NK-92 (cell line): Measurements from ENCODE around the gene KRT32.

Source experiments
- DNase-seq: peaks from one replicate; lab custom pipeline; 2025; ENCODE audit not compliant: unreplicated experiment; lab: John Stamatoyannopoulos, UW

KRT32 gene

DNA sequence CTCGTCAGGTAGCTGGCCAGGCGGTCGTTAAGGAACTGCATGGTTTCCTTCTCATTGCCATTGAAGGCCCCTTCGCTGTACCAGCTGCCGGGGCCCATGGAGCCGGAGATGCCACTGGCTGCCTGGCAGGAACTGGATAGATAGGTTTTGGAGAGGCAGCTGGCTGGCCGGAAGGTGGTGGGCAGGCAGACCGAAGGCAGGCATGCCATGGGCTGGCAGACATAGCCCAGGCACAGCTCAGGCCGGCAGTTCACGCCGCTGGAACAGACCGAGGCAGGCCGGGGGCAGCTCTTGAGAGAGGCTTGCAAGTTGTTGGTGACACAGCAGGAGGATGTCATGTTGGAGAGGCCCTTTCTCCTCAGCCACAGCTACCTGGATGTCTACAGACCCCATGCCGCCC is at the start of gene KRT32:
Gene KRT32, minus strand, starts transcription at position 399 of the 400 bp plus-strand sequence. Its CDS starts 61 bp downstream, at position 338.
- DNase-seq, result no peak

DNA sequence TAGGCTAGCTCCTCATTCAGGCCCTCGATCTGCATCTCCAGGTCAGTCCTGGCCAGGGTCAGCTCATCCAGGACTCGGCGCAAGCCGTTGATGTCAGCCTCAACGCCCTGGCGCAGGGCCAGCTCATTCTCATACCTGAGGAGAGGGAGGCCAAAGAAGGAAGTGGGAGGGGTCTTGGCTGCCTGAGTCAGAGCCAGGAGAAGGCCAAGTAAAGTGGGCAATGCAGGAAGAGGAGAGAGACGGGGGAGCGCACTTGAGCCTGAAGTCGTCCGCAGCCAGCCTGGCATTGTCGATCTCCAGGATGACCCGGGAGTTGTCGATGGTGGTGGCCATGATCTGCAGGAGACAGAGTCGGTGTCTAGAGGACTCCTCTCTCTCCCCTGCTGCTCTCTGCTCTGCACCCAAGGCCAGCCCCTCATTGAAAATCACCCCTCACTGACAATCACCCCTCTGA is 49.7 kb upstream of the KRT32 start:
- no peak for DNase-seq

DNA sequence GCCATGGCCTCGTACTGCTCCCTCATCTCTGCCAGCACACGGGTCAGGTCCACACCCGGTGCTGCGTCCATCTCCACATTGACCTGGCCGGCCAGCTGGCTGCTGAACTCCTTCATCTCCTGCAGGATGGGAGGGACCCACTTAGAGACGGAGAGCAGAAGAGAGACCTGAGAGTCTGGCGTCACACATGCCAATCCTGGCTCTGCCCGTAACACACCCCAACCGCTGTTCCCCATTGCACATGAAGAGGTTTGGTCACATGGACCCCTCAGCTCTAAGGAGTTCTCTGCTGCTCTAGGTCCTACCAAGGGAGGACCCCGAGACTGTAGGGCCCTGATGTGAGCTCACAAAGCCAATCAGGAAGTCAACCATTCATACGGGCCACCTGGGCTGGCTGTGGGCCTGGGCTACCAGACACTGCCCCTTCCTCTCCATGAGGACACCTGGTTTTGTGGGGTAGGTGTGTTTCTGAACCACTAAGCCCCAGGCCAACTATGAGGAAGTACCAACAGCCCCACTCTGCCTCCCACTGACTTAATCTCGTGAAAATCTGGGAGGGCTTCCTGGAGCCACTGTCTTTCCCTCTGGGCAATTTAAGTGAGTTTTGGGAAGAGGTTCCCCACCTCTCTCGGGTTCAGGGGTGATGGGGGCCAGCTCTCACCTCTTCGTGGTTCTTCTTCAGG is 49.1 kb upstream of the KRT32 start:
- no peak for DNase-seq

DNA sequence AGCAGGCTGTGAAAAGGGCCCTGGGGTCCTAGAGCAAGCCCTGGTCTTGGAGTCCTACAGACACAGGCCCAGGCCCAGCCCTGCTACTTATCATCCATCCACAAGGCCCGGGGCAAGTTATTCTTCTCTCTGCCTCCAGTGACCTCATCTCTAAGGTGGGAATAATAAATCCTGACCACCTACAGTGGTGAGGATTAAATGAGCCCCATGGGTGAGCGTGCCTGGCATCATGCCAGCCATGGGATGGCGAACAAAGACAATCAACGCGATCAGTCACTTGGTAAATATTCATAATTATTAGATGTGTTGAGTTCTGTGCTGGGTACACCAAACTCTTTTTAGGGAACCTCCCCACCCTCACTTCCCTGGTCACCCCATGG is 46.0 kb upstream of the KRT32 start:
- no peak for DNase-seq

DNA sequence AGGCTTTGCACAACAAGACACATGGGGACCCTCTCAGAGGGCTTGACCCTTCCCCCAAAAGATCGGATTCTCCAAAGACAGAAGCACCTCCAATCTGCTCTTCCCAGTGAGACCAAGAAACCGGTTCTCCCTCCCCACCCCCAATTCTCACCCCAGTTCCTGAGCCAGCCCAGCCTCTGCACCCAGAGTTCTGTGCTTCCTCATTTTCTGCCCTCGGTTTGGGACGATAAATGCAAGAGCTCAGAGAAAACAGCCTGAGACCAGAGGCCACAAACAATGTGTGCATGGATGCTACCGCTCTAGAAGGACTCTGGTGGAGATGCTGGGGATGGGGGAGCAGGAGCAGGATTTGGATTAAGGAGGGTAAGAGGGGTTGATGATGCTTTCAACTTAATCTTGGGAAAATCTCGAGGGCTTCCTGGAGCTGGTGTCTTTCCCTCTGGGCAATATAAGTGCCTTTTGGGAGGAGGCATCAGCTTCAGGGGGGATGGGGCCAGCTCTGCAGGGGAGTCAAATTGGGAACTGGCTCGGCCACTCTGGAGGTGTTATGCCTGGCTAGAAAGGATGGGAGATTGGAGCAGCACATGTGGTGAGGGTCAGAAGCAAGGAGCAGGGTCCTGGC is 45.5 kb upstream of the KRT32 start:
- no peak for DNase-seq

DNA sequence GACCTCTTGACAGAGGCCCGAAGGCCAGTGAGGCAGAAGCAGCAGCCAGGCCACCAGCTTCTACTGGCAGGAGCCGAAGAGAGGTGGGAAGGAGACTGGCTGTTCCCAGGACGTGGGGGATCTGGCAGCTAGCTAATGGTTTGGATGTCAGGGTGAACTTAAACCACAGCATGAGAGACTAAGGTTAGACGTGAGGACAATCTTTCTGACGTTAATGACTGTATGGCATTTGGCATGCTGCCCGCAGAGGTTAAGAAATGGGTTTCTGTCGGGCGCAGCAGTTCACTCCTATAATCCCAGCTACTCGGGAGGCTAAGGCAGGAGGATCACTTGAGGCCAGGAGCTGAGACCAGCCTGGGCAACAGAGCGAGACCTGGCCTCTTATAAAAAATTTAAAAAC is 44.5 kb upstream of the KRT32 start:
- no peak for DNase-seq

DNA sequence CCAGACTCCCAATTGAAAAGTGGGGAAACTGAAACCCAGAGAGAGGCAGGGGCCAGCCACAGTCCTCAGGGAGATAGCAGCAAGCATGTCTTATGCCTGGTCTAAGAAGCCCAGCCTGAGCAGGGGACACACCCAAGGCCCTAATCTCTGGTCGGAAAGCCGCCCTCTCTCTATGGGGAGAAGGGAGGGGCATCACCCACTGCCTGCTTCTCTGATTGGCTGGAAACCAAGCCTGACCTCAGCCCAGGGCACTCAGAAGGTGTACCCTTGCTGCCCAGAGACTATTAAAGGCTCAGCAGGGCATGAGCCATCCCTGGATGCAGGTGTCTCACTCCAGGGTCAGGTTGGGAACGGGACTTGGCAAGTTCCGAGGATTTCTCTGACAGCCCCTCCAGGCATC is 43.9 kb upstream of the KRT32 start:
- DNase-seq, result no peak

DNA sequence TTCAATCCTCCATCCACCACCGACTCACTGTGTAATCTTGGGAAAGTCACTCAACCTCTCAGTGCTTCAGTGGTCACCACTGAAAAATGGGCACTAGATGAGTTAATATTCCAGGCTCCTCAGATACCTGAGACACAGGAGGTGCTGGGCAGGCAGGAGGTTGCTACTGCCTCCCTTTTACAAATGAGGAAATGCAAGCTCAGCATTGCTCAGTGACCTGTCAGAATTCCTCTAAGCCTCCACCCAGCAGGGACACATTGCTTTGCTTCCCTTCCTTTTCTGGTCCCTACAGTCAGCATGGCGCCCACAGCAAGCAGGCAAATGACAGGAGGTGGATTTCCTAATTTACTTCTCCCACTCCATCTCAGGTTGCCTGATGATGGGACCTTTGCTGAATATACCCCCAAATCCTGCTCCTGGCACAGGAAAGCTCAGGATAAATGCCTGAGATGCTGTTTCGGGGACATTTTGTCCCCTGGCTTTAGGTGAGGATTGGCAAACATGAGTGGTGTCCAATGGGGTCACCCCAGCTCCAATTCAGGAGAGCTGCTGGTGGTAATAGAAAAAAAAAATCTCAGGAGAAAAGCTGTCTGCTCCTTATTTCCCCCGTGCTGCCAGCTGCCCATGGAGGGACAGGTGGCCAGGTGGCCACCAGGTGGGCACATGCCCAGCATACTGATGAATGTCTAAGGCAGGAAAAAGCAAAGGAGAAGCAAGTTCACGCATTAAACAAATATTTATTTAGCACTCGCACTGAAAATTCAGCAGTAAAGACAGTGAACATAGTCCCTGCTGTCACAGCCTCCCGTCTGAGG is 43.3 kb upstream of the KRT32 start:
- DNase-seq, result no peak

DNA sequence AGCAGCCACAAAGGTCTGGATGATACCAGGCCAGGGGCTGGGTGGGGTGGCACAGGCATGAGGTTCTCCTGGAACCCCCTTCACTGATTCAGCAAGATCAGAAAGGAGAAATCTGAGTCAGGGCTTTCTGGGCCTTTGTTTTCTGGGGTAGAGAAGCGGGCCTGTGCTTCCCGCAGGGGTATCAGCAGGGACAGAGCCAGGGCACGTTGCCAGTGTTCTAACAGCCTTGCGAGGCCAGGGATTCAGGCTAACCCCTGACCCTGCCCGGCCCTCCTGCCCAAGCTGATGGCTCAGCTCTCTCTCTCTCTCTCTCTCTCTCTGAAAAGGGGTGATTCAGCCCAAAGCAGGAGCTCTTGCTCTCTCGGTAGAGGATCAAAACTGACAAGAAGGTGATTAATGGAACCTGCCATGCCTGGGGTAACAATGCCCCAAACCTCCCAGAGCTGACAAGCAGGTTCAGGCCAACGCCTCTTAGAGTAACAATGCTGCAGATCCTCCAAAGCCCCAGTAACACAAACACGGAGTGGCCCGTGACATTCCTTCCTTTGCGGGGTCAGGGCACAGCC is 40.2 kb upstream of the KRT32 start:
- DNase-seq, result no peak

DNA sequence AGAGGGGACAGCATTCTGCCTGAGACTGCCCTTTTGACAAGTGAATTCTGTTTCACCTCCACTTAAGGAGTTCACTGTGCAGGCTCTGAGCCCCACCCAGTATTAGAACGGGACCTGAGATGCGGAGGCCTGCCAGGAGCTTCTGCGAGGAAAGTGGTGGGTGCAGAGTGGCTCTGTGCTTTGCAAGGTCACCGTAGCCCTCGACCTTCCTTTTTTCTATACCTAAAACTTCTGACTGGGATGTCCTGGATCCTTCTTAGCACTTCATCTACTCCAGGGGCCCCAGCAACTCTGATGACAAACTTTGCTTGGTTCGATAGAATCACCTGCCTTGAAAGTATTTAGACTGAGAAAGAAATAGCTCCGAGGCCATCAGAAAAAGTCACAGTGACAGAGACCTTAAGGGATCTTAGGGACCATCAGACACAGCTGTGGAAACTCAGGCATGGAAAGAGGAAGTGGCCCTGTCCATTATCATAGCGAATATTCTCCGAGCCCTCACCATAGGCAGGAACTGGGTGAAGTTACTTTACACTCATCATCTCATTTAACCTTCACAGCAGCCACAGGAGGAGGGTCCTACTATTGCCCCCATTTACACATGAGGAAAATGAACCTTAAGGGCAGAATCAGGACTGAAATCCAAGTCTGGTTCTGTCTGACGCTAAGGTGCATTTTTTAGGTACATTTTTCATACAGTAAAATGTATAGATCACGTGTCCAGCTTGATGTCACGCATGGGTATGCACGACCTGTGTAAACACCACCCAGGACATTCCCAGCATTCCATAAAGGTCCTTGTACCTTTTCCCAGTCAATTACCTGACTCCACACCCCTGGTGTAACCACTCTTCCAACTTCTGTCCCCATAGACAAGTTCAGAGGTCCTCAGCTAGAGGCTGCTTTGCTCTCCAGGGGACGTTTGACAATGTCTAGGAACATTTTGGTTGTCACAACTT is 38.9 kb upstream of the KRT32 start:
- no peak for DNase-seq

DNA sequence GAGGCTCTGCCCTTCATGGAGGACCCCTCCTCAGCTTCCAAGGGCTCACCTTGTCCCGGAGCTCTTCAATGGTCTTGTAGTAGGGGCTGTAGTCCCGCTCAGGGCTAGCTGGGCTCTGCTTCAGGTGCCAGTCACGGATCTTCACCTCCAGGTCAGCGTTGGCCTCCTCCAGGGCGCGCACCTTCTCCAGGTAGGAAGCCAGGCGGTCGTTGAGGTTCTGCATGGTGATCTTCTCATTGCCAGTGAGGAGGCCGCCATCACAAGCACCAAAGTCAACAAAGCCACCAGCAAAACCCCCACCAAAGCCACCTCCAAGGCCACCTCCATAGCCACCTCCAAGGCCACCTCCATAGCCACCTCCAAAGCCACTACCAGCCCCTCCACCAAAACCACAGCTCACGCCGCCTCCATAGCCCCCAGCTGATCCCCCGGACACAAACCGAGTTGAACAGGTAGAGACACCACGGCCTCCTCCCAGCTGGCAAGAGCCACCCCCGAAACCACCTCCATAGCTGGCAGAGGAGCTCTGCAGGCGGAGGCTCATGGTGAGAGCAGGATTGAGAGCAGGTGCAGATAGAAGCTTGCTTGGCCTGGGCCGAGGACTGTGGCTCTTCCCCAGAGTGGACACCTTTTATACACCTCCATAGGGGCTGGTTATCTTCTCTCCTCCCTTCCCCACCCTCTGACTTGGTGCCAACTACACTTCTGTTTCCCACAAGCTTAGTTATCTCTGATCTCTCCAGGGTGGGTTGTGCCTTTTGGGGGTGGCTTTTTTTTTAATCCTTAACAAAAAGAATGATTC is 38.0 kb upstream of the KRT32 start, which contains the start of gene KRT13:
Gene KRT13, minus strand, starts transcription at position 606 of the 802 bp plus-strand sequence. Its CDS starts 62 bp downstream, at position 544.
- no peak for DNase-seq

DNA sequence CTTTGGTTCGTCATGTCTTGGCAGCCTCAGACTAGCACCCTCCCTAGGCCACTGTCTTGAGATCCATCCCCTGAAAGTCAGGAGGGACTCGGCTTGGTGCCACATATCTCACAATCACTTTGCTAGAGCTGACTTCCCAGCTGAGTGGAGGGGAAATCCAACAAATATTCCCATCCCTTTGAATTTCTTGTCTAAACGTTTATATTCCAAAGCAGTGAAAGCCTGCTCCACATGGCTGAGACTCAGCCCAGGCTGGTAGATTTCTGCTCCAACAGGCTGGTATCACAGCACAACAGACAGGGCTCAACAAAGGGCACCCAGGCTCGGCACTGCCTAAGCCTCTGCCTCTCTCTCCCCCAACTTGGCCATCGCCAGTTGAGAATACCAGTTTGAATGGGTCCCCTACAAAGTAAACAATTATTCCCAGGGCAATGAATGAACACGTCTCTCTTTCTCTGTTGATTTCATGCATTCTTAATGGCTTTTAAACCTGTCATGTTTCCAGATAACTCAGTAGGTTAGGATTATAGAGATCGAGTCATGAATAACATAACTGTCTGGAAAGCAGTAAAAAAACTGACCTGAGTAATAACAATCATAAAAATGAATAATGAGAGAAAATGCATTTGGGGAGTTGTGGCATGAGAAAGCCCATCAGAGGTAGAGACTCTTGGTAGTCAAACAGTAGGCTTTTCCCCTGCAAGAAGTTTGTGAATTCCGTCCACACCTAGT is 37.2 kb upstream of the KRT32 start:
- no peak for DNase-seq

DNA sequence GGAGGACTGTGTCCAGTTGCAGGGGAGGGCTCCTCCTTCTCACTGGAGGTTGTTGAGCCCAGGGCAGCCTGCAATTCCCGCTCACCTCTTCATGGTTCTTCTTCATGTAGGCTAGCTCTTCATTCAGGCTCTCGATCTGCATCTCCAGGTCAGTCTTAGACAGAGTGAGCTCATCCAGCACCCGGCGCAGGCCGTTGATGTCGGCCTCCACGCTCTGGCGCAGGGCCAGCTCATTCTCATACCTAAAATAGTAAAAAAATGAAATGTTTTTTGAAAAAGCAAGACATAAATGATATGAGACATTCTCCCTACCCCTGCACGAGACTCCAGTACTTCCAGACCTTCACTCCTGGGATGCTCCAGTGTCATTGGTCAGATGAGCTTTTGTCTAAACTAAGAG is 36.0 kb upstream of the KRT32 start:
- DNase-seq, result no peak

DNA sequence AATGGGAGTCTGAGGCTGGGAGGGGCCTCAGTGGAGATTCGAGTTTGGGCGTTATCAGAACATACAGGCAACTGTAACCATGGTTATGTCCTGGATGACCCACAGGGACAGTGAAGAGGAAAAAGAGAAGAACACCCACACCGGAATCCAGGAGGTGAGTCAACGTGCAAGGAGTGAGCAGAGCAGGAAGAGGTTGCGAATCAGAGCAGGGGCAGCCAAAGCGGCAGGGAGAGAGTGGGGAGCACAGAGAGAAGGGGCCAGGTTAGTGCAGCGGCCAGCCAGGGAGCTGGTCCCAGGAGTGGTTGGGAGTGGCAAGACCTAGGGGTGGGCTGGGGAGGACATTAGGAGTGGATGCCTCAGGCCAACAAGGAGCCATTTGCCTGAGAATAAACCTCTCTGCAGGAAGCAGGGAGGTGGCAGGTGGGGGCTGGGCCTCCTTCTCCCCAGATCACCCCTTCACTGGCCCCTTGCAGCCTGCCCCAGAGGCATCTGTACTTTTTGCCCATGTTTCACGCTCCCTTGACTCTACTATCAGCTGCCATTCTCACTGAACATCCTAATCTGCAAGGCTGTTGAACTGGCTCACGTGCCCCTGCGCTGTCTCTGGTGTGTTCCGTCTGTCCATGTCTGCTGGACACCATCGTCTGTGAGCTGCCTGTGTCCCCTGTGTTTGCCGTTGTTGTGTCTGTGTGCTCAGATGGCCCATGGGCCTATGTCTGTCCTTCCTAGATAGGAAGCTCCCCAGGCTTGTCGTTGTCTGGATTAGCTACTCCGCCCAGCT is 33.1 kb upstream of the KRT32 start:
- DNase-seq, result no peak

DNA sequence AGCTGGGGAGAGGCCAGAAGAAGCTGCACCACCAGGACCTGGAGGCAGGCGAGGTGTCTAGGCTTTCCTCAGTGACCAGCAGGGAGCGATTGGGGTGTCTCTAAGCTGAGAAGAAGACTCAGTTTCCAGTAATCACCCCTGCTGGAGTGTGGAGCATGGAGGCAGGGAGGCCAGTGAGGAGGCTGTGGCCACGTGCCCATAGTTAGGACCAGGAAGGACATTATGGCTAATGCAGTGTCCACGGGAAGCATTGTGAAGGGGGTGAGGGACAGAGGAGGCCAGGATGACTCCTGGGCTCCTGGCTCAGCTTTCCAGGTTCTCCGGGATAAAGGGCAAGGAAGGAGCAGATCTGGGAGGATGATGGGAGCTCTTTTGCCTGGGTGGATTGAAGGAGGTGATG is 32.5 kb upstream of the KRT32 start:
- DNase-seq, result no peak

DNA sequence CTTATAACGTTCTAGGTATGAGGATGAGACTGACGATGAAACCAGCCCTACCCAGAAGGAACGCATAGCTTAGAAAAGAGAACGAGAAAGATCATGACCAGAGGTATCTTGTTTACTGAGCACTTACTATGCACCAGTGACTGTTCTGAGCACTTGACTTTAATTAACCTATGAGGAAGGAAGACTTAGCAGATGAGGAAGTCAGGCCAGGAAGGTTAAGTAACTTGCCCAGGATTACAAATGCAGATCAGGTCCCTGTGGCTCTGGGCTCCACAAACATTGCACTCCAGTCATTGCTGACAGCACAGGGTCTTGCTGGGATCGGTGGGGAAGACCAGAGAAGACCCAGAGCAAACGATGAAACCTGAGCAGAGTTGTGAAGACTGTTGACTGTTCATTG is 31.1 kb upstream of the KRT32 start:
- no peak for DNase-seq

DNA sequence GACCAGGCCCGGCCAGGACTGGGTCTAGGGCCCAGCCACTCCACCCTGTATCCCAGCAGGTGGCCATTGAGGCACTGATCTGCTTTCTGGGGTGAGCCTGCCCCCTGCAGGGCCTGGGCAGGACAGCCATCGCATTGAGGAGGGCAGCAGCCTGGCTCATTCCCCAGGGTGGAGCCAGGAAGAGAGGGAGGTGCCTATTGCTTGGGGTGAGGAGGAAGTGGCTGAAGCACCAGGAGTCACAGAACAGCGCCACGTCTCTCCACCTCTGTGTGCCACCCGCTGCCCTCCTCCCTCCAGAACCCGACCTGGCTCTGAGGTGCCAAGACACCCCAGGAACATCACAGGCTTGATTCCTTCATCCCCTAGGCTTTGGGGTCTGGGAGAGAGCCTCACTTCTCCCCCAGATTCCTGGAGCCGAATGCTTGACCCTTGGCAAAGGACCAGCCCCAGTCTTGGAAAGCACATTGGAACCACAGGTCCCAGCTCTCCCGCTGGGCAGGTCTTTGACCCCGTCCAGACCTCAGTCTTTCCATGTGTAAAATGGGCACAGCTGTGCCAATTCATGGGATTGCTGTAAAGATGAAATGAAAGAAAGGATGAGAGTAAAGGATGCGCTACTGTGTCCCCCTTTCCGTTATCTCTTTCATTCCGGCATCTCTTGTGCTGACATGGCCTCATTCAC is 29.8 kb upstream of the KRT32 start:
- DNase-seq, result no peak

DNA sequence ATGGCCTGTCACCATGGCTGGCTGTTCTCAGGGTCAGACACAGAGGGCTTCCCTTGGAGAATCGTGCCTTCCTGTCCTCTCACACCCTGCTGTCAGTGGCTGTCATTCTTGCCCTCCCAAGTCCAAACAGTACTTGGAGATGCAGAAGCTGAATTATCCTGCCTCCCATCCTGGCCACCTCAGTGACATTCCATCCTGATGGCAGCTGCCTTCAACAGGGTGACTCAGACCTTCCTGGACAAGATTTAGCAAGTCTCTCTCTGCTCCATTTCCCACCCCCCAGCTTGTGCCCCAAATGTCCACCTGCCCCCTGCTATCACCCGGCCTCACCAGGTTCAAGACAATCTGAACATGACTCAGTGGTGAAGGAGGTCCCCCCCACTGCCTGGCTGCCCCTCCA is 27.3 kb upstream of the KRT32 start:
- DNase-seq, result no peak
